Measurements from ENCODE around the gene FOXQ1.

DNA sequence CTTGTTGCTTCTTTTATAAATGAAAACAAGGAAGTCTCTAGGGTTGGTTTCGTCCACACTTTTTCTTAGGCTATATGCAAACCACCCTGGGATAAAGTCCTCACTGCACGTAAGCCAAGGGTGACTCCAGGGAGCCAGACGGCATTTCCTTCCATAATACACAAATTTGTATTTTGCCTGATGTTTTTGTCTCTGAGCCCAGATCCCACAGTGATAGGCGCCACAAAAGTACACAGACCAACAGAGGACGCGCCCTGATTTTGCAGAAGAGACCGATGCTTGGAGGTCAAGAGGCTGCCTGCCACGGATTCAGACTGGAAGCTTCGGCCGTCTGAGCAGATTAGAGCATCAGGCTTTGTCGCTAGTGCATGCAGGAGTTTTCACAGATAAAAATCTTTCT, 22.8 kb downstream of the FOXQ1 start:
- no peak for TF ChIP-seq ZBTB20 (tag by site-specific recombination; IDR thresholded peaks at IDR 0.05)
- TF ChIP-seq SCRT2 (tag by site-specific recombination; IDR thresholded peaks at IDR 0.05) = no peak; the same call in 1 of the 2 replicates
- no peak for TF ChIP-seq ZFHX2 (tag by site-specific recombination; conservative IDR thresholded peaks at IDR 0.05)
- TF ChIP-seq ZNF341 (tag by site-specific recombination; IDR thresholded peaks at IDR 0.05; ENCODE audit: low read depth) = no peak
